ENCODE measurements around the gene MMADHC.

MMADHC gene

GRCh38 chr2:149587220-149587949 lies at the start of gene MMADHC:
Gene MMADHC, minus strand, starts transcription at chr2:149587775. Its CDS starts 678 bp downstream, at chr2:149587097.
- peaks cover 35% of the 10 kb centered on the region for H3K36me3 Mint-ChIP-seq (ENCODE audit: low read depth)
- ATAC-seq, result peak; percentile 99
- no peaks in the 10 kb centered on the region for H3K9me3 Mint-ChIP-seq

GRCh38 chr2:149634103-149634502 lies 46.5 kb upstream of the MMADHC start:
- no peak overlapping the region for H3K4me3 Mint-ChIP-seq
- H3K36me3 Mint-ChIP-seq (ENCODE audit: low read depth), result no peaks in the 10 kb centered on the region
- peaks cover 5% of the 10 kb centered on the region for H3K27me3 Mint-ChIP-seq
- ATAC-seq, result no peak
- no peaks in the 10 kb centered on the region for H3K4me1 Mint-ChIP-seq
- H3K27ac Mint-ChIP-seq, result no peak overlapping the region
- DNase-seq, result no peak
- no peaks in the 10 kb centered on the region for H3K9me3 Mint-ChIP-seq

More at GRCh38 chr2:149587220-149587949, at the start of gene MMADHC:
- H3K4me1 Mint-ChIP-seq, result peaks cover 46% of the 10 kb centered on the region
- H3K27me3 Mint-ChIP-seq, result peaks cover 4% of the 10 kb centered on the region
- H3K4me3 Mint-ChIP-seq, result peak within 1 kb of the TSS; percentile 99
- DNase-seq, result peak; percentile 93
- H3K27ac Mint-ChIP-seq, result peak within 1 kb of the TSS; percentile 100

GRCh38 chr2:149630445-149630844 lies 42.9 kb upstream of the MMADHC start:
- no peaks in the 10 kb centered on the region for H3K4me1 Mint-ChIP-seq
- DNase-seq, result no peak
- no peak overlapping the region for H3K27ac Mint-ChIP-seq
- H3K27me3 Mint-ChIP-seq, result peaks cover 9% of the 10 kb centered on the region
- H3K9me3 Mint-ChIP-seq, result no peaks in the 10 kb centered on the region
- no peaks in the 10 kb centered on the region for H3K36me3 Mint-ChIP-seq (ENCODE audit: low read depth)
- no peak for ATAC-seq
- H3K4me3 Mint-ChIP-seq, result no peak overlapping the region

- ATAC-seq (no peak), DNase-seq (no peak)
- Mint-ChIP-seq H3K4me1 (no peaks in the 10 kb centered on the region), H3K4me3 (no peak overlapping the region), H3K36me3 (ENCODE audit: low read depth) (no peaks in the 10 kb centered on the region), H3K27me3 (peaks cover 11% of the 10 kb centered on the region), H3K9me3 (no peaks in the 10 kb centered on the region), H3K27ac (no peak overlapping the region)
These were observed 41.5 kb upstream of the MMADHC start for GRCh38 chr2:149629026-149629425.

- H3K9me3 Mint-ChIP-seq, result no peaks in the 10 kb centered on the region
These were observed 39.7 kb upstream of the MMADHC start for GRCh38 chr2:149627111-149627801.

GRCh38 chr2:149625671-149626070 lies 38.1 kb upstream of the MMADHC start:
- Mint-ChIP-seq H3K4me1 (no peaks in the 10 kb centered on the region), H3K27ac (no peak overlapping the region), H3K9me3 (no peaks in the 10 kb centered on the region), H3K36me3 (ENCODE audit: low read depth) (no peaks in the 10 kb centered on the region), H3K4me3 (no peak overlapping the region), H3K27me3 (peaks cover 8% of the 10 kb centered on the region)
- DNase-seq, result no peak
- ATAC-seq, result no peak

More at GRCh38 chr2:149627111-149627801, 39.7 kb upstream of the MMADHC start:
- Mint-ChIP-seq H3K27ac (no peak overlapping the region), H3K36me3 (ENCODE audit: low read depth) (no peaks in the 10 kb centered on the region), H3K4me1 (no peaks in the 10 kb centered on the region), H3K27me3 (peaks cover 8% of the 10 kb centered on the region), H3K4me3 (no peak overlapping the region)
- ATAC-seq, result no peak
- DNase-seq, result no peak

- Mint-ChIP-seq H3K27me3 (peaks cover 8% of the 10 kb centered on the region), H3K36me3 (ENCODE audit: low read depth) (no peaks in the 10 kb centered on the region), H3K4me3 (no peak overlapping the region), H3K27ac (no peak overlapping the region), H3K9me3 (no peaks in the 10 kb centered on the region), H3K4me1 (no peaks in the 10 kb centered on the region)
- ATAC-seq, result no peak
- no peak for DNase-seq
These were observed 37.7 kb upstream of the MMADHC start for GRCh38 chr2:149625271-149625670.

- no peak for ATAC-seq
These were observed 34.8 kb upstream of the MMADHC start for GRCh38 chr2:149622343-149622742.

GRCh38 chr2:149617476-149617875 lies 29.9 kb upstream of the MMADHC start:
- DNase-seq (no peak), ATAC-seq (no peak)
- Mint-ChIP-seq H3K27ac (no peak overlapping the region), H3K36me3 (ENCODE audit: low read depth) (no peaks in the 10 kb centered on the region), H3K27me3 (peaks cover 11% of the 10 kb centered on the region), H3K4me1 (no peaks in the 10 kb centered on the region), H3K4me3 (no peak overlapping the region), H3K9me3 (no peaks in the 10 kb centered on the region)

More at GRCh38 chr2:149622343-149622742, 34.8 kb upstream of the MMADHC start:
- no peak for DNase-seq
- Mint-ChIP-seq H3K9me3 (no peaks in the 10 kb centered on the region), H3K27ac (no peak overlapping the region), H3K36me3 (ENCODE audit: low read depth) (no peaks in the 10 kb centered on the region), H3K27me3 (peaks cover 9% of the 10 kb centered on the region), H3K4me3 (no peak overlapping the region), H3K4me1 (no peaks in the 10 kb centered on the region)

GRCh38 chr2:149616681-149617456 lies 29.3 kb upstream of the MMADHC start:
- DNase-seq (no peak), ATAC-seq (no peak)
- no peak overlapping the region for H3K27ac Mint-ChIP-seq
- no peaks in the 10 kb centered on the region for H3K4me1 Mint-ChIP-seq
- H3K36me3 Mint-ChIP-seq (ENCODE audit: low read depth), result no peaks in the 10 kb centered on the region
- H3K9me3 Mint-ChIP-seq, result no peaks in the 10 kb centered on the region
- no peak overlapping the region for H3K4me3 Mint-ChIP-seq
- peaks cover 15% of the 10 kb centered on the region for H3K27me3 Mint-ChIP-seq

GRCh38 chr2:149613704-149614103 lies 26.1 kb upstream of the MMADHC start:
- Mint-ChIP-seq H3K27me3 (peaks cover 10% of the 10 kb centered on the region), H3K36me3 (ENCODE audit: low read depth) (no peaks in the 10 kb centered on the region), H3K4me3 (no peak overlapping the region), H3K9me3 (no peaks in the 10 kb centered on the region), H3K4me1 (no peaks in the 10 kb centered on the region), H3K27ac (no peak overlapping the region)
- DNase-seq (no peak), ATAC-seq (no peak)

GRCh38 chr2:149612122-149612521 lies 24.5 kb upstream of the MMADHC start:
- no peaks in the 10 kb centered on the region for H3K36me3 Mint-ChIP-seq (ENCODE audit: low read depth)
- no peaks in the 10 kb centered on the region for H3K4me1 Mint-ChIP-seq
- H3K4me3 Mint-ChIP-seq, result no peak overlapping the region
- H3K9me3 Mint-ChIP-seq, result no peaks in the 10 kb centered on the region
- peaks cover 10% of the 10 kb centered on the region for H3K27me3 Mint-ChIP-seq
- ATAC-seq, result no peak
- DNase-seq, result no peak
- H3K27ac Mint-ChIP-seq, result no peak overlapping the region

GRCh38 chr2:149611100-149611820 lies 23.7 kb upstream of the MMADHC start:
- DNase-seq (no peak), ATAC-seq (no peak)
- no peaks in the 10 kb centered on the region for H3K36me3 Mint-ChIP-seq (ENCODE audit: low read depth)

GRCh38 chr2:149606251-149606811 lies 18.8 kb upstream of the MMADHC start:
- no peak for ATAC-seq
- peaks cover 2% of the 10 kb centered on the region for H3K27me3 Mint-ChIP-seq
- H3K4me1 Mint-ChIP-seq, result peaks cover 7% of the 10 kb centered on the region
- no peaks in the 10 kb centered on the region for H3K9me3 Mint-ChIP-seq
- no peak overlapping the region for H3K27ac Mint-ChIP-seq
- no peaks in the 10 kb centered on the region for H3K36me3 Mint-ChIP-seq (ENCODE audit: low read depth)
- H3K4me3 Mint-ChIP-seq, result no peak overlapping the region
- no peak for DNase-seq

More at GRCh38 chr2:149611100-149611820, 23.7 kb upstream of the MMADHC start:
- H3K27me3 Mint-ChIP-seq, result peaks cover 6% of the 10 kb centered on the region
- no peaks in the 10 kb centered on the region for H3K9me3 Mint-ChIP-seq
- H3K4me3 Mint-ChIP-seq, result no peak overlapping the region
- no peaks in the 10 kb centered on the region for H3K4me1 Mint-ChIP-seq
- no peak overlapping the region for H3K27ac Mint-ChIP-seq
